ENCODE measurements around the gene MAMDC2. TPM values are rescaled to one million over a fixed set of nuclear protein-coding genes. Genes with fewer than 3 reads are reported as not detected.
A peak's percentile ranks its signal among the peaks of the same experiment; 100 is the strongest.

Gene MAMDC2
- total and polyA plus RNA-seq, 7 donors, result 0.91 to 11.9 (median 2.2) TPM

- intact Hi-C loops (cut with DNase I), result loop anchor here in 1 of 2 donors (10.0 kb wide), 1 partner anchor 493 kb away; the partner anchor contains the start of gene PTAR1
- Histone ChIP-seq H3K27ac (peak overlapping the region; percentile 98), H3K4me3 (peak overlapping the region; percentile 78), H3K9me3 (no peaks in the 10 kb centered on the region), H3K4me1 (peaks cover 43% of the 10 kb centered on the region), H3K36me3 (ENCODE audit: insufficient read depth in 1 of 2, low read depth in 1 of 2) (no peaks in the 10 kb centered on the region), H3K27me3 (ENCODE audit: insufficient read depth in 3 of 3, low read length in 2 of 3) (no peaks in the 10 kb centered on the region)
- DNase-seq, result no peak
- WGBS, 3 donors, result 3 to 6% (median 3%) methylated on average over 26 to 27 of the region's 27 CpGs
- ATAC-seq, result peak; percentile 58 to 65 (median 59)
- no peak for TF ChIP-seq CTCF (IDR thresholded peaks at IDR 0.05)
These were observed 214.5 kb downstream of the MAMDC2 start for GRCh38 chr9:70257991-70258691.

GRCh38 chr9:70258692-70259511 lies 215.3 kb downstream of the MAMDC2 start, which contains the start of gene SMC5:
Gene SMC5, plus strand, starts transcription at chr9:70258978. Its CDS starts 101 bp downstream, at chr9:70259079.
- H3K4me3 ChIP-seq, result peak within 1 kb of the TSS; percentile 78
- no peaks in the 10 kb centered on the region for H3K27me3 ChIP-seq (ENCODE audit: insufficient read depth in 3 of 3, low read length in 2 of 3)
- WGBS, 3 donors, result 0% methylated on average over 64 to 75 of the region's 75 CpGs
- no peak for TF ChIP-seq CTCF (IDR thresholded peaks at IDR 0.05)
- H3K36me3 ChIP-seq (ENCODE audit: insufficient read depth in 1 of 2, low read depth in 1 of 2), result no peaks in the 10 kb centered on the region
- H3K4me1 ChIP-seq, result peaks cover 50% of the 10 kb centered on the region
- ATAC-seq (peak; percentile 92 to 94 (median 94)), DNase-seq (peak; percentile 92 to 95)
- no peaks in the 10 kb centered on the region for H3K9me3 ChIP-seq
- intact Hi-C loops (cut with DNase I), result loop anchor here in 1 of 2 donors (10.0 kb wide), 1 partner anchor 494 kb away; the partner anchor contains the start of gene PTAR1
- H3K27ac ChIP-seq, result peak within 1 kb of the TSS; percentile 98

- DNase-seq (no peak), ATAC-seq (no peak)
- Histone ChIP-seq H3K9me3 (no peaks in the 10 kb centered on the region), H3K36me3 (ENCODE audit: insufficient read depth in 1 of 2, low read depth in 1 of 2) (peaks cover 0 to 4% of the 10 kb centered on the region in 2 donors), H3K4me3 (peak overlapping the region; percentile 78), H3K4me1 (peaks cover 56% of the 10 kb centered on the region), H3K27ac (peak overlapping the region; percentile 98), H3K27me3 (ENCODE audit: insufficient read depth in 3 of 3, low read length in 2 of 3) (no peaks in the 10 kb centered on the region)
- WGBS, 3 donors, result 3 to 4% (median 3%) methylated on average over 10 of the region's 10 CpGs
- TF ChIP-seq CTCF (IDR thresholded peaks at IDR 0.05), result no peak
- intact Hi-C loops (cut with DNase I), result loop anchor here in 1 of 2 donors (10.0 kb wide), 1 partner anchor 495 kb away; the partner anchor contains the start of gene PTAR1
These were observed 215.8 kb downstream of the MAMDC2 start for GRCh38 chr9:70259512-70259802.

- DNase-seq (no peak), ATAC-seq (no peak)
- Histone ChIP-seq H3K9me3 (no peaks in the 10 kb centered on the region), H3K27ac (peak overlapping the region; percentile 98), H3K4me3 (peak overlapping the region; percentile 78), H3K36me3 (ENCODE audit: insufficient read depth in 1 of 2, low read depth in 1 of 2) (peaks cover 3 to 10% of the 10 kb centered on the region in 2 donors), H3K4me1 (peaks cover 57% of the 10 kb centered on the region), H3K27me3 (ENCODE audit: insufficient read depth in 3 of 3, low read length in 2 of 3) (no peaks in the 10 kb centered on the region)
- 92 to 96% (median 93%) methylated on average over 30 of the region's 30 CpGs for WGBS, 3 donors
- intact Hi-C loops (cut with DNase I), result loop anchor here in 1 of 2 donors (10.0 kb wide), 1 partner anchor 225 kb away; no protein-coding TSS in a partner anchor
- TF ChIP-seq CTCF (IDR thresholded peaks at IDR 0.05), result no peak
These were observed 216.4 kb downstream of the MAMDC2 start for GRCh38 chr9:70260007-70260443.

All from psoas muscle (tissue), 8 donors.